HEK293 (cell line): ENCODE results near the gene PPT2.

Experiments
- CTCF ChIA-PET: fragments of 350-600 bp; formaldehyde crosslinking; extraction: SDS; loops from one replicate; lab custom pipeline; 2021; ENCODE audit warnings: antibody characterized with exemption; lab: Yijun Ruan, JAX
- POLR2A ChIA-PET: fragments of 300-600 bp; formaldehyde crosslinking; extraction: SDS; loops from one replicate; lab custom pipeline; 2020; ENCODE audit warnings: antibody characterized with exemption, inconsistent platforms; lab: Yijun Ruan, JAX
- H3K27ac ChIP-seq: fragments of 200-500 bp; sonication (Bioruptor generic); 2 replicates; pipeline ENCODE4 v1.5.1; 2014; ENCODE audit warnings: low read depth, low read length, control low read depth, inconsistent platforms; ENCODE audit errors: extremely low read depth
- H3K36me3 ChIP-seq, 2 experiments: fragments of 200-500 bp in 1 of 2; sonication (Bioruptor generic) in 1 of 2; 1 replicate in 1 of 2; 2 replicates in 1 of 2; pipeline ENCODE4 v1.5.1; 2014 to 2017; ENCODE audit warnings: inconsistent platforms in 2 of 2, low read length in 2 of 2; ENCODE audit not compliant: control insufficient read depth in 2 of 2, insufficient read depth in 1 of 2
- H3K4me1 ChIP-seq: fragments of 200-500 bp; sonication (Bioruptor generic); 2 replicates; pipeline ENCODE4 v1.5.1; 2014; ENCODE audit warnings: mild to moderate bottlenecking, low read length, inconsistent platforms; ENCODE audit not compliant: control insufficient read depth, insufficient read depth
- H3K4me3 ChIP-seq: 2 replicates; pipeline ENCODE4 v1.5.1; 2011; ENCODE audit warnings: low read depth, mild to moderate bottlenecking, control low read depth, low read length, moderate library complexity
- H3K9me3 ChIP-seq: fragments of 200-500 bp; sonication (Bioruptor generic); 2 replicates; pipeline ENCODE4 v1.5.1; 2014; ENCODE audit warnings: low read depth, low read length, inconsistent platforms; ENCODE audit not compliant: control insufficient read depth, insufficient read depth
- ATF2 ChIP-seq: fragments of 450-650 bp; formaldehyde crosslinking; IDR thresholded peaks from 2 replicates; pipeline ENCODE4 v1.5.1; 2016; ENCODE audit warnings: missing biosample characterization, missing genetic modification characterization, low read depth
- ELK4 ChIP-seq: IDR thresholded peaks from 2 replicates; pipeline ENCODE4 v1.6.1; 2011; ENCODE audit warnings: mild to moderate bottlenecking, low read depth, low read length, borderline replicate concordance
- GFI1B ChIP-seq: fragments of 450-650 bp; formaldehyde crosslinking; IDR thresholded peaks from 2 replicates; pipeline ENCODE4 v1.5.1; 2016; ENCODE audit warnings: missing biosample characterization, missing genetic modification characterization
- PBX3 ChIP-seq: sonication (generic); formaldehyde crosslinking; IDR thresholded peaks from 2 replicates; pipeline ENCODE4 v1.8.1; 2022; ENCODE audit warnings: mild to moderate bottlenecking, moderate library complexity, missing genetic modification reagents
- PRDM1 ChIP-seq: fragments of 450-650 bp; formaldehyde crosslinking; IDR thresholded peaks from 2 replicates; pipeline ENCODE4; 2016; ENCODE audit warnings: missing biosample characterization, missing genetic modification characterization
- REST ChIP-seq: fragments of 450-650 bp; formaldehyde crosslinking; IDR thresholded peaks from 2 replicates; pipeline ENCODE4 v1.5.1; 2016; ENCODE audit warnings: missing biosample characterization, missing genetic modification characterization
- YY1 ChIP-seq: fragments of 450-650 bp; formaldehyde crosslinking; IDR thresholded peaks from 2 replicates; pipeline ENCODE4 v1.5.1; 2018; ENCODE audit warnings: missing biosample characterization, missing genetic modification characterization
- ZFP69B ChIP-seq: fragments of 450-650 bp; formaldehyde crosslinking; IDR thresholded peaks from 2 replicates; pipeline ENCODE4 v1.5.1; 2016; ENCODE audit warnings: missing biosample characterization, missing genetic modification characterization
- ZNF16 ChIP-seq: fragments of 450-650 bp; formaldehyde crosslinking; IDR thresholded peaks from 2 replicates; pipeline ENCODE4 v1.5.1; 2016; ENCODE audit warnings: low read depth, missing biosample characterization, missing genetic modification characterization
- ZNF169 ChIP-seq: fragments of 450-650 bp; formaldehyde crosslinking; IDR thresholded peaks from 2 replicates; pipeline ENCODE4 v1.5.1; 2016; ENCODE audit warnings: missing biosample characterization, missing genetic modification characterization
- ZNF23 ChIP-seq: fragments of 450-650 bp; formaldehyde crosslinking; IDR thresholded peaks from 2 replicates; pipeline ENCODE4 v1.5.1; 2016; ENCODE audit warnings: missing biosample characterization, missing genetic modification characterization, borderline replicate concordance
- ZNF248 ChIP-seq: fragments of 450-650 bp; formaldehyde crosslinking; IDR thresholded peaks from 2 replicates; pipeline ENCODE4 v1.5.1; 2017; ENCODE audit warnings: missing biosample characterization, missing genetic modification characterization
- ZNF366 ChIP-seq: fragments of 450-650 bp; formaldehyde crosslinking; conservative IDR thresholded peaks from 2 replicates; pipeline ENCODE4 v1.5.1; 2016; ENCODE audit warnings: missing biosample characterization, missing genetic modification characterization
- ZNF513 ChIP-seq: fragments of 450-650 bp; IDR thresholded peaks from 2 replicates; pipeline ENCODE4 v1.5.1; 2018; ENCODE audit warnings: missing biosample characterization, missing genetic modification characterization
- ZNF544 ChIP-seq: fragments of 450-650 bp; formaldehyde crosslinking; IDR thresholded peaks from 2 replicates; pipeline ENCODE4 v1.5.0; 2017; ENCODE audit warnings: missing biosample characterization, missing genetic modification characterization
- ZNF548 ChIP-seq: fragments of 450-650 bp; formaldehyde crosslinking; IDR thresholded peaks from 2 replicates; pipeline ENCODE4 v1.5.1; 2016; ENCODE audit warnings: missing biosample characterization, missing genetic modification characterization
- TF ChIP-seq, protein P1 (sequence below): fragments of 450-650 bp; formaldehyde crosslinking; IDR thresholded peaks from 2 replicates; pipeline ENCODE4 v1.5.1; 2016; ENCODE audit warnings: missing biosample characterization, missing genetic modification characterization

The PPT2 gene

DNA sequence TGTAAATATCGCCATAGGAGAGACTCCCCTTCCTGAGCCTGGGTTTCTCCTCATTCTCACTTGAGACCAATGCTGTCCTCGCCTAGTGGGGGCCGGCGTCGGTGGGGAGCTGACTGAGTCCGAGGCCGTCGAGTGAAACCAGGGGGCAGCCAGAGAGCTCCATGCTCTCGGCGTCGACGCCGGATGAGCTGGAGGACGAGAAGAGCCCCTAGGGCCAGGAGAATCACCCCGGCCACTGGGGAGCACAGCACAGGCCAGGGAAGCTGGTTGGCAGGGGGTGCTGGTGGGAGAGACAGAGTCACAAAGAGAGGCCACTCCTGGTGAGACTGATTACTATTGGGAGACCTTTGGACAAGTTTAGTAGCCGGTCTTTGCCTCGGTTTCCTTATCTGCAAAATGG lies 44.9 kb downstream of the PPT2 start:
- Histone ChIP-seq H3K27ac (no peak overlapping the region), H3K4me1 (peaks cover 9% of the 10 kb centered on the region), H3K9me3 (no peaks in the 10 kb centered on the region), H3K4me3 (no peak overlapping the region), H3K36me3 (no peaks in the 10 kb centered on the region)
- TF ChIP-seq ATF2 (tag by site-specific recombination) (no peak), YY1 (tag by site-specific recombination) (no peak), ZNF513 (no peak), REST (no peak), ZNF16 (tag by site-specific recombination) (no peak), ZNF548 (tag by site-specific recombination) (no peak), ZNF544 (tag by site-specific recombination) (no peak), ZNF23 (no peak), ZNF248 (tag by site-specific recombination) (no peak), ELK4 (no peak), ZNF366 (no peak), PRDM1 (tag by site-specific recombination) (no peak), ZNF169 (tag by site-specific recombination) (no peak), ZFP69B (tag by site-specific recombination) (no peak), GFI1B (tag by site-specific recombination) (no peak), PBX3 (CRISPR knock-in tag) (no peak)
- TF ChIP-seq, protein P1, sequence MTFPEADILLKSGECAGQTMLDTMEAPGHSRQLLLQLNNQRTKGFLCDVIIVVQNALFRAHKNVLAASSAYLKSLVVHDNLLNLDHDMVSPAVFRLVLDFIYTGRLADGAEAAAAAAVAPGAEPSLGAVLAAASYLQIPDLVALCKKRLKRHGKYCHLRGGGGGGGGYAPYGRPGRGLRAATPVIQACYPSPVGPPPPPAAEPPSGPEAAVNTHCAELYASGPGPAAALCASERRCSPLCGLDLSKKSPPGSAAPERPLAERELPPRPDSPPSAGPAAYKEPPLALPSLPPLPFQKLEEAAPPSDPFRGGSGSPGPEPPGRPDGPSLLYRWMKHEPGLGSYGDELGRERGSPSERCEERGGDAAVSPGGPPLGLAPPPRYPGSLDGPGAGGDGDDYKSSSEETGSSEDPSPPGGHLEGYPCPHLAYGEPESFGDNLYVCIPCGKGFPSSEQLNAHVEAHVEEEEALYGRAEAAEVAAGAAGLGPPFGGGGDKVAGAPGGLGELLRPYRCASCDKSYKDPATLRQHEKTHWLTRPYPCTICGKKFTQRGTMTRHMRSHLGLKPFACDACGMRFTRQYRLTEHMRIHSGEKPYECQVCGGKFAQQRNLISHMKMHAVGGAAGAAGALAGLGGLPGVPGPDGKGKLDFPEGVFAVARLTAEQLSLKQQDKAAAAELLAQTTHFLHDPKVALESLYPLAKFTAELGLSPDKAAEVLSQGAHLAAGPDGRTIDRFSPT (tag by site-specific recombination): no peak
- POLR2A ChIA-PET: no interaction called here
- CTCF ChIA-PET: interaction anchor here (0.5 kb wide), 1 partner anchor 669 kb away, joined by 4 read pairs; no protein-coding TSS in a partner anchor
